HepG2 (cell line): ENCODE data around the gene ZFHX3.

ENCODE experiments used
- FOXM1 ChIP-seq: sonication (generic); formaldehyde crosslinking; IDR thresholded peaks from 2 replicates; pipeline ENCODE4 v1.5.0; 2020; ENCODE audit warnings: missing genetic modification reagents
- JUN ChIP-seq: sonication (generic); formaldehyde crosslinking; IDR thresholded peaks from 2 replicates; pipeline ENCODE4 v1.4.0; 2020; ENCODE audit warnings: mild to moderate bottlenecking, missing genetic modification reagents
- KAT2B ChIP-seq: fragments of 150-350 bp; IDR thresholded peaks from 2 replicates; pipeline ENCODE4 v1.6.1; 2014; ENCODE audit warnings: low read depth, low read length, borderline replicate concordance
- NR1H2 ChIP-seq: sonication (generic); formaldehyde crosslinking; IDR thresholded peaks from 2 replicates; pipeline ENCODE4 v1.8.1; 2022; ENCODE audit warnings: low read depth, missing genetic modification reagents, borderline replicate concordance
- TBL1XR1 ChIP-seq: fragments of 150-350 bp; IDR thresholded peaks from 2 replicates; pipeline ENCODE4 v1.6.1; 2014; ENCODE audit warnings: borderline replicate concordance, low read length; ENCODE audit not compliant: partially characterized antibody
- ZNF44 ChIP-seq: sonication (generic); formaldehyde crosslinking; IDR thresholded peaks from 2 replicates; pipeline ENCODE4 v1.5.1; 2020; ENCODE audit warnings: mild to moderate bottlenecking, missing genetic modification reagents
- ZNF550 ChIP-seq: sonication (generic); formaldehyde crosslinking; IDR thresholded peaks from 2 replicates; pipeline ENCODE4 v1.4.0; 2020; ENCODE audit warnings: mild to moderate bottlenecking, missing genetic modification reagents, borderline replicate concordance
- ZNF766 ChIP-seq: sonication (generic); formaldehyde crosslinking; IDR thresholded peaks from 2 replicates; pipeline ENCODE4 v1.5.0; 2020; ENCODE audit warnings: missing genetic modification reagents, borderline replicate concordance
- TF ChIP-seq, protein P1 (sequence below): sonication (generic); formaldehyde crosslinking; IDR thresholded peaks from 2 replicates; pipeline ENCODE4 v1.5.0; 2020; ENCODE audit warnings: mild to moderate bottlenecking, missing genetic modification reagents, moderate library complexity
- TF ChIP-seq, protein P2 (sequence below): sonication (generic); formaldehyde crosslinking; IDR thresholded peaks from 2 replicates; pipeline ENCODE4 v1.4.0; 2020; ENCODE audit warnings: missing genetic modification reagents
- TF ChIP-seq, protein P3 (sequence below): sonication (generic); formaldehyde crosslinking; IDR thresholded peaks from 2 replicates; pipeline ENCODE4 v1.4.0; 2020; ENCODE audit warnings: mild to moderate bottlenecking, low read depth, missing genetic modification reagents
- TF ChIP-seq, protein P4 (sequence below): conservative IDR thresholded peaks from 2 replicates; pipeline ENCODE4 v1.6.1; 2018; ENCODE audit warnings: missing genetic modification reagents

DNA sequence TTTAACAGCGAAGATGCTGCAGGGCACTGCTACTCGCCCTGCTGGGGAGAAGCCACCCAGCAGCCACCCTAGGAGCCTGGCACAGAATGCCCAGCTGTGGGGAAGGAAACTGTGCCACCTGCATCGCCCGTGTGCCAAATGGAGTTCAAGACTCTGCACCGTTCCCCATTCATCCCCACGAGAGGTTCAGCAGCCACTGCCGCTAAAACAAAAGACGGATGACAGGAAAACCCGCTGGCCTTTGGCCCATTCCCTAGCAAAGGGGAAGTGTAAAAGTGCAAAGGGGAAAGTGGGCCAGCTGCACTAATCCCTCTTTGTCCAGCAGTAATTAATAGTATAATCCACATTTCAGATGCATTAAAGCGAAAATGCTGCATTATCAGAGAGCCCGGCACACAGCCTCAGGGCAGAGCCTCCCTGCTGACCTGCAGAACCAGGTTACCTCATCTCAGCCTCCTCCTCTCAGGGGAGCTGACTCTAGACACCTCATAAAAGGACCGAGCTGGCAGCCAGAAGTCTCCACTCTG lies 37.7 kb downstream of the ZFHX3 start:
- TF ChIP-seq KAT2B: no peak
- TF ChIP-seq, protein P1, sequence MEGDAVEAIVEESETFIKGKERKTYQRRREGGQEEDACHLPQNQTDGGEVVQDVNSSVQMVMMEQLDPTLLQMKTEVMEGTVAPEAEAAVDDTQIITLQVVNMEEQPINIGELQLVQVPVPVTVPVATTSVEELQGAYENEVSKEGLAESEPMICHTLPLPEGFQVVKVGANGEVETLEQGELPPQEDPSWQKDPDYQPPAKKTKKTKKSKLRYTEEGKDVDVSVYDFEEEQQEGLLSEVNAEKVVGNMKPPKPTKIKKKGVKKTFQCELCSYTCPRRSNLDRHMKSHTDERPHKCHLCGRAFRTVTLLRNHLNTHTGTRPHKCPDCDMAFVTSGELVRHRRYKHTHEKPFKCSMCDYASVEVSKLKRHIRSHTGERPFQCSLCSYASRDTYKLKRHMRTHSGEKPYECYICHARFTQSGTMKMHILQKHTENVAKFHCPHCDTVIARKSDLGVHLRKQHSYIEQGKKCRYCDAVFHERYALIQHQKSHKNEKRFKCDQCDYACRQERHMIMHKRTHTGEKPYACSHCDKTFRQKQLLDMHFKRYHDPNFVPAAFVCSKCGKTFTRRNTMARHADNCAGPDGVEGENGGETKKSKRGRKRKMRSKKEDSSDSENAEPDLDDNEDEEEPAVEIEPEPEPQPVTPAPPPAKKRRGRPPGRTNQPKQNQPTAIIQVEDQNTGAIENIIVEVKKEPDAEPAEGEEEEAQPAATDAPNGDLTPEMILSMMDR (CRISPR knock-in tag): no peak
- TF ChIP-seq ZNF550 (CRISPR knock-in tag): no peak
- TF ChIP-seq, protein P2, sequence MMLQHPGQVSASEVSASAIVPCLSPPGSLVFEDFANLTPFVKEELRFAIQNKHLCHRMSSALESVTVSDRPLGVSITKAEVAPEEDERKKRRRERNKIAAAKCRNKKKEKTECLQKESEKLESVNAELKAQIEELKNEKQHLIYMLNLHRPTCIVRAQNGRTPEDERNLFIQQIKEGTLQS: no peak
- no peak for TF ChIP-seq TBL1XR1
- TF ChIP-seq, protein P3, sequence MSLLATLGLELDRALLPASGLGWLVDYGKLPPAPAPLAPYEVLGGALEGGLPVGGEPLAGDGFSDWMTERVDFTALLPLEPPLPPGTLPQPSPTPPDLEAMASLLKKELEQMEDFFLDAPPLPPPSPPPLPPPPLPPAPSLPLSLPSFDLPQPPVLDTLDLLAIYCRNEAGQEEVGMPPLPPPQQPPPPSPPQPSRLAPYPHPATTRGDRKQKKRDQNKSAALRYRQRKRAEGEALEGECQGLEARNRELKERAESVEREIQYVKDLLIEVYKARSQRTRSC (CRISPR knock-in tag): no peak
- no peak for TF ChIP-seq NR1H2 (CRISPR knock-in tag)
- no peak for TF ChIP-seq FOXM1
- no peak for TF ChIP-seq JUN (CRISPR knock-in tag)
- no peak for TF ChIP-seq ZNF766 (CRISPR knock-in tag)
- TF ChIP-seq, protein P4, sequence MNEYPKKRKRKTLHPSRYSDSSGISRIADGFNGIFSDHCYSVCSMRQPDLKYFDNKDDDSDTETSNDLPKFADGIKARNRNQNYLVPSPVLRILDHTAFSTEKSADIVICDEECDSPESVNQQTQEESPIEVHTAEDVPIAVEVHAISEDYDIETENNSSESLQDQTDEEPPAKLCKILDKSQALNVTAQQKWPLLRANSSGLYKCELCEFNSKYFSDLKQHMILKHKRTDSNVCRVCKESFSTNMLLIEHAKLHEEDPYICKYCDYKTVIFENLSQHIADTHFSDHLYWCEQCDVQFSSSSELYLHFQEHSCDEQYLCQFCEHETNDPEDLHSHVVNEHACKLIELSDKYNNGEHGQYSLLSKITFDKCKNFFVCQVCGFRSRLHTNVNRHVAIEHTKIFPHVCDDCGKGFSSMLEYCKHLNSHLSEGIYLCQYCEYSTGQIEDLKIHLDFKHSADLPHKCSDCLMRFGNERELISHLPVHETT: no peak
- no peak for TF ChIP-seq ZNF44 (CRISPR knock-in tag)
